ENCODE measurements around the gene NELL2. TPM values are rescaled to one million over a fixed set of nuclear protein-coding genes. Genes with fewer than 3 reads are reported as not detected.

NELL2 gene
- polyA plus RNA-seq, 1 experiment = 0.43 TPM

DNA sequence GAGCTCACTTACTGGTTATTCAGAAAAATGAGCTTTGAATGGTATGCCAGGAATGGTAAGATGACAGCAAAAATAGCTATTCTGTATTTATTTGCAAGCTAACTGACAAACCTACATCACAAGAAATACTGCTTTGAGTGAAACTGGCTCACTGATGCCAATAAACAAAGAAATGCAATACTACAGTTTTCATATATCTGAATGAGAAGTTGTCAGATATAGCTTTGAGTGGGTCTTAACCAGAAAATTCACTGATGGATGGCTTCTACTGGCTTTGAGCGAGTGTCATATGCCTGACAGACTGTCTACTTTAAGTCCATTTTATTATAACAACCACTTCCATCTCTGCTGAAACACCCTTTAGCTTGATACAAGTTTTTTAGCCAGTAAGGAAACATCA, 330.1 kb downstream of the NELL2 start:
- H3K9me3 ChIP-seq (ENCODE audit: control insufficient read depth, insufficient read depth, low read length) = no peaks in the 10 kb centered on the region
- H3K4me3 ChIP-seq (ENCODE audit: low read depth, low read length) = no peak overlapping the region
- no peak for DNase-seq (ENCODE audit: low read depth, low spot score)
- ChIA-PET CTCF (interaction anchor here (1.0 kb wide), 1 partner anchor 531 kb away, joined by 3 read pairs; no protein-coding TSS in a partner anchor), POLR2A (no interaction called here)
- no peaks in the 10 kb centered on the region for H3K27me3 ChIP-seq (ENCODE audit: control insufficient read depth, insufficient read depth, low read length)
- TF ChIP-seq, protein P1, sequence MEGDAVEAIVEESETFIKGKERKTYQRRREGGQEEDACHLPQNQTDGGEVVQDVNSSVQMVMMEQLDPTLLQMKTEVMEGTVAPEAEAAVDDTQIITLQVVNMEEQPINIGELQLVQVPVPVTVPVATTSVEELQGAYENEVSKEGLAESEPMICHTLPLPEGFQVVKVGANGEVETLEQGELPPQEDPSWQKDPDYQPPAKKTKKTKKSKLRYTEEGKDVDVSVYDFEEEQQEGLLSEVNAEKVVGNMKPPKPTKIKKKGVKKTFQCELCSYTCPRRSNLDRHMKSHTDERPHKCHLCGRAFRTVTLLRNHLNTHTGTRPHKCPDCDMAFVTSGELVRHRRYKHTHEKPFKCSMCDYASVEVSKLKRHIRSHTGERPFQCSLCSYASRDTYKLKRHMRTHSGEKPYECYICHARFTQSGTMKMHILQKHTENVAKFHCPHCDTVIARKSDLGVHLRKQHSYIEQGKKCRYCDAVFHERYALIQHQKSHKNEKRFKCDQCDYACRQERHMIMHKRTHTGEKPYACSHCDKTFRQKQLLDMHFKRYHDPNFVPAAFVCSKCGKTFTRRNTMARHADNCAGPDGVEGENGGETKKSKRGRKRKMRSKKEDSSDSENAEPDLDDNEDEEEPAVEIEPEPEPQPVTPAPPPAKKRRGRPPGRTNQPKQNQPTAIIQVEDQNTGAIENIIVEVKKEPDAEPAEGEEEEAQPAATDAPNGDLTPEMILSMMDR (IDR thresholded peaks at IDR 0.05; ENCODE audit: low read depth, low read length) = no peak
- no peak overlapping the region for H3K27ac ChIP-seq (ENCODE audit: low read depth, low read length)

DNA sequence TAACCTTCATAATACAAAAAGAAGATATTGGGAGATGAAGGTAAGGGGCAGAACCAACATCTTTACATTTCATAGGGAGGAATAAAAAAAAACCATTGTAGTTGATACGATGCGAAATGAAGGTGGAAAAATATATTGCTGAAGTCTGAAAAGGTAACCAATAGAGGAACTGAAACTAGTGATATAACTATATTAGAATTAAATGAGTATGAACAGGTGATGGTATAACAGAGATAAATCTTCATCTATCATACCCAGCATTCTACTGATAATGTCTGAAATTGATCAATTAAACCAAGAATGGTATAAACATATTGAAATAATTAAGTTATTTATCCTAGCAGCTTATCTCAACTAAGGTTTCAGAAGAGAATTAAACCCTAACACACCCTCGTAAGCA, 332.1 kb downstream of the NELL2 start:
- Histone ChIP-seq H3K27me3 (ENCODE audit: control insufficient read depth, insufficient read depth, low read length) (no peaks in the 10 kb centered on the region), H3K4me3 (ENCODE audit: low read depth, low read length) (no peak overlapping the region), H3K27ac (ENCODE audit: low read depth, low read length) (no peak overlapping the region), H3K9me3 (ENCODE audit: control insufficient read depth, insufficient read depth, low read length) (no peaks in the 10 kb centered on the region)
- TF ChIP-seq, protein P1 (IDR thresholded peaks at IDR 0.05; ENCODE audit: low read depth, low read length) = no peak
- DNase-seq (ENCODE audit: low read depth, low spot score) = no peak
- ChIA-PET POLR2A (no interaction called here), CTCF (no interaction called here)

DNA sequence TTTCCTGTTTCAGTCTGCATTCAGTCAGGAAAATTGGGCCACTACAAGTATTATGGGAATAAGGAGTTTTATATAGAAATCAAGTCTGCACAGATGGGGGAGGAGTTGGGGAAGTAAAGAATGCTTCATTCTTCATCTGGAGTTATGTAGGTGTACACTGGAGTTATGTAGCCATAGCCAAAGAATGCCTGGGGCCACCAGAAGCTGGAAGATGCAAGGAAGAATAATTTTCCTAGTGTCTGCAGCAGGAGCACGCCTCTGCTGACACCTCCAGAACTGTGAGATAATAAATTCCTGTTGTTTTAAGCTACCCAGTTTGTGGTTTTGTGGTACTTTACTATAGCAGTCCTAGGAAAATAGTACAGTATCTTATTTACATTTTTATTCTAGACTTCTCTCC, 333.4 kb downstream of the NELL2 start:
- POLR2A ChIA-PET = no interaction called here
- TF ChIP-seq, protein P1 (IDR thresholded peaks at IDR 0.05; ENCODE audit: low read depth, low read length) = no peak
- no peak overlapping the region for H3K27ac ChIP-seq (ENCODE audit: low read depth, low read length)
- no peak for DNase-seq (ENCODE audit: low read depth, low spot score)
- CTCF ChIA-PET = no interaction called here
- H3K9me3 ChIP-seq (ENCODE audit: control insufficient read depth, insufficient read depth, low read length) = no peaks in the 10 kb centered on the region
- H3K27me3 ChIP-seq (ENCODE audit: control insufficient read depth, insufficient read depth, low read length) = no peaks in the 10 kb centered on the region
- H3K4me3 ChIP-seq (ENCODE audit: low read depth, low read length) = no peak overlapping the region

DNA sequence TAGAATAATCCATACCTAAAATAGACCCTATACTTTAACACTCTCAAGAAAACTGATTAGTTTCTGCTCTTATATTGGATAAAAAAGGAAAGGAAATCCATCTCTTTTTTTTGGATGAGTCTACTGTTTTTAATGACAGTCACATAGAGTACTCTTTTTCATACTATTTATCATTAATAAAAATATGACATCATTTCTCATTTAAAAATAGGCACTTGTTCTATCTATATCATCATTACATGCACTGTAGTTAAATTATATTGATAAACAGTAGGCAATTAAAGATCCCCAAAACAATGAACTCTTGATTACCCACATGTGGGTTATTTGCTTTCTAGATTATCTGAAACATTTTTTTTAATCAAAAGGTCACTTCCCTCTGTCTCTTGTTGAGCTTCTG, 338.8 kb downstream of the NELL2 start:
- DNase-seq (ENCODE audit: low read depth, low spot score) = no peak
- Histone ChIP-seq H3K4me3 (ENCODE audit: low read depth, low read length) (no peak overlapping the region), H3K27me3 (ENCODE audit: control insufficient read depth, insufficient read depth, low read length) (no peaks in the 10 kb centered on the region), H3K27ac (ENCODE audit: low read depth, low read length) (no peak overlapping the region), H3K9me3 (ENCODE audit: control insufficient read depth, insufficient read depth, low read length) (no peaks in the 10 kb centered on the region)
- ChIA-PET CTCF (no interaction called here), POLR2A (no interaction called here)
- TF ChIP-seq, protein P1 (IDR thresholded peaks at IDR 0.05; ENCODE audit: low read depth, low read length) = no peak

DNA sequence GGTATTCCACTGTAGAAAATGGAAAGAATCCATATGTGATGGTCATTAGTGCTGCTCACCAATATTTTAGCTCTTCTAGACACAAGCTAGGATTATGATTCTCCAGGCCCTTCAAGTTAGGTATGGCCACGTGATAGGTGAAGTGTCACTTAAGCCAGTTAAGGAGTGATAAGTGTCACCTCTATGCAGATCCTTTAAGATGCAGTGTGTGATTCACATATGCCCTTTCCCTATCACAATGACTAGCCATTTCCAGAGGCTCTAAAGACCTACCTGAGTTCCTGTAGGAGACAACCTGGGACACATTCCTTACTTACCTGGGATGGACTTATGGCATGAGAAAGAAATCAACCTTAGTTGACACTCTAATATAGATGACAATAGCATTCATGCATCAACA, 343.2 kb downstream of the NELL2 start:
- POLR2A ChIA-PET = no interaction called here
- H3K9me3 ChIP-seq (ENCODE audit: control insufficient read depth, insufficient read depth, low read length) = no peaks in the 10 kb centered on the region

More for the DNA sequence above, 343.2 kb downstream of the NELL2 start:
- H3K4me3 ChIP-seq (ENCODE audit: low read depth, low read length) = no peak overlapping the region
- H3K27ac ChIP-seq (ENCODE audit: low read depth, low read length) = no peak overlapping the region
- CTCF ChIA-PET = no interaction called here
- H3K27me3 ChIP-seq (ENCODE audit: control insufficient read depth, insufficient read depth, low read length) = no peaks in the 10 kb centered on the region
- no peak for DNase-seq (ENCODE audit: low read depth, low spot score)
- TF ChIP-seq, protein P1 (IDR thresholded peaks at IDR 0.05; ENCODE audit: low read depth, low read length) = no peak
